Fibroblast of mammary gland (primary cell): ENCODE measurements around the gene WDHD1.

Source experiments
- DNase-seq: peaks from one replicate; pipeline ENCODE4 v3.0.0-alpha.2; 2010; ENCODE audit warnings: low read depth
- H3K4me3 ChIP-seq: 2 replicates; pipeline ENCODE4 v1.5.1; 2011; ENCODE audit warnings: low read depth, mild to moderate bottlenecking, low read length, moderate library complexity; ENCODE audit not compliant: control insufficient read depth
- CTCF ChIP-seq: conservative IDR thresholded peaks from 2 replicates; pipeline ENCODE4 v1.5.1; 2011; ENCODE audit warnings: low read depth, low read length, inconsistent platforms; ENCODE audit not compliant: control insufficient read depth, insufficient read depth

WDHD1 gene

DNA sequence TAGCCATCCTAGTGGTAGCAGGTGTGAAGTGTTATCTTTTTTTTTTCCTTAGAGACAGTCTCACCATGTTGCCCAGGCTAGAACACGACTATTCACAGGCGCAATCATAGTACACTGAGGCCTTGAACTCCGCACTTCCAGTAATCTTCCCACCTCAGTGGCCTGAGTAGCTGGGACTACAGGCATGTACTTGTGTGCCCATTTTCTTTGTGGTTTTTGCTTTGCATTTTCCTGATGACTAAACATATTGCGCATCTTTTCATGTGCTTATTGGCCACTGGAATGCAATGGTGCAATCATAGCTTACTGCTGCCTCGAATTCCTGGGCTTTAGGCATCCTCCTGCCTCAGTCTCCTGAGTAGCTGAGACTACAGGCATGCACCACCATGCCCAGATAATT, 90.9 kb downstream of the WDHD1 start:
- H3K4me3 ChIP-seq: no peak overlapping the region
- DNase-seq: peak; percentile 64
- no peak for TF ChIP-seq CTCF

- no peak for TF ChIP-seq CTCF
- no peak for DNase-seq
- no peak overlapping the region for H3K4me3 ChIP-seq
Observed at GRCh38 chr14:54935100-54935499, 91.8 kb downstream of the WDHD1 start.

- TF ChIP-seq CTCF: no peak
- H3K4me3 ChIP-seq: no peak overlapping the region
- no peak for DNase-seq
Observed at GRCh38 chr14:54933006-54933405, 93.9 kb downstream of the WDHD1 start.

DNA sequence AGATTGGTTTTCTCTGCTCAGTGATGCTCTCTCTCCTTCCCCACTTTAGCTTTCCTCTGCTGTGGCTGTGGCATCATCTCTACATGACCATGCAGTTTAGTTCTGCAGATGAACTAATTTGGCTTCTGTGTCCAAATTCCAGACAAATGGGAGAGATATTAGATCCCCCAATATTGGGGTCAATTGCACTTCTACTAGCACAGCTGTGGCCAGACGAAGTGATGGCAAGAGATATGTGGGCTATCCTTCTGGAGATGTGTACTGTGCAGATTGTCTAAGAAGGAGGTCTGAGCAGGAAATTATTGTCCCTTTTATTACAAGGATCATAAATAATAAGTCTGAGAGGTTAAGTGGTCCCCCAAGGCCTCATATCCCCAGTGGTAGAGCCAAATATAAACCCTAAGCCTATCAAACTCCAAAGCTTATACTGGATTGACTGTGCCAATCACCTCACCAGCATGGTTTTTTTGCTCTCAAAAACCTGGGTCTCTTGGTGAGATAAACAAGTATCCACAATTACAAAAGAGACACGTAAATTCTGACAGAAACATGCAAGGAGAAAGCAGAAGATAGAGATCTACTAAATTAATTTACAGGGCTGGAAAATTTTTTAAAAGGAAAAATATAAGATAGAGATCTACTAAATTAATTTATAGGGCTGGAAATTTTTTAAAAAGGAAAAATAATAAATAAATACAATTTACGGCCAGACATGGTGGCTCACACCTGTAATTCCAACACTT, 95.1 kb downstream of the WDHD1 start:
- no peak for TF ChIP-seq CTCF
- no peak for DNase-seq
- no peak overlapping the region for H3K4me3 ChIP-seq

DNA sequence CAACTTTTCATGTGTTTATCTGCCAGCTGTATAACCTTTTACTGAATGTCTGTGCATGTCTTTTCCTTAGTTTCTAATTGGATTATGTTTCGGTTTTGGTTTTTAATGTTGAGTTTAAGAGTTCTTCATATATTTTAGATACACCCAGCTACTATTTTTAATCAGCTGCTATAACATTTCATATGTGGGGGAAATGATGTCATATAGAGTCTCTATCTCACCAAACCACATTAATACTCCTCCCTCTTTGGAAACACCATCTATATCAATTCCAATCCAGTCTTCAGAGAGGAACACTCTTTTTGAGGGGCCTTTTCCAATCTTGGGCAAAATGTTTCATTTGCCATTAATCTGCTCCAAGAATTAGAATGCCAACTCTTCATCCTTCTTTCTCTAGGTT, 95.8 kb downstream of the WDHD1 start:
- no peak for DNase-seq
- H3K4me3 ChIP-seq: no peak overlapping the region
- no peak for TF ChIP-seq CTCF

DNA sequence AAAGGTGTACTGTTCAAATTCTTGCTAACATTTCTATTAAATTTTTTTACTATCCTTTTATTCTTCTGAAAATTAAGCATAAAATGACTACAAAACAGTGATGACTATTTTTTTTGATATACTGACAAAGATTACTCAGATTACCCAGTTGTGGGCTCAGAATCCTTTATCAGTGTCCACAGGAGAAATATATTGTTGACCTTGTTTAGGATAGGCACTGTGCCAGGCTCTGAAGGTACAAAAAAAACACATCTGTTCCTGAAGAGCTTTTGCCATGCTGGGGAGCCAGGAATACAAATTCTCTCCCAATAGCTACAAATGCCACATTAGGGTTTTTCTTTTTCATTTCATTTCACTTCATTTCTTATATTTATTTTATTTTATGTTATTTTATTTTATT, 97.3 kb downstream of the WDHD1 start:
- TF ChIP-seq CTCF: no peak
- DNase-seq: no peak
- no peak overlapping the region for H3K4me3 ChIP-seq

GRCh38 chr14:54928216-54928615, 98.7 kb downstream of the WDHD1 start:
- no peak for DNase-seq
- no peak for TF ChIP-seq CTCF
- no peak overlapping the region for H3K4me3 ChIP-seq
